Measurements from ENCODE around the gene FMN2.

DNA sequence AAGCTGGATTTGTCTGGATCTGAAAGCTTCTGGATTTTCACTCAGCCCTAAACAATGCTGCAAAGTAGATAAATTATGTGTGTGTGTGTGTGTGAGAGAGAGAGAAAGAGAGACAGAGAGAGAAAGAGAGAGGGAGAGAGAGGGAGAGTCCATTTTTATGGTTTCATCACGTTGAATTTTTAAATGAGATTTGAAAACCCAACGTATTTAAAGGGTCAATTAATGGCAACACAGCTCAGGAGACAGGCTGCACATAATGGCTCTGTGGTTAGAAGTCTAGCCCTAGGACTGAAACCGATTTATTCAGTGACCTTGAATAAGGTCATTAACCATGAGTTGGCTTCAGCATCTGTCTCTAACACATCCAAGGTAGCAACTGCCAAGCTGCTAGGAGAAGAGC is 35.3 kb upstream of the FMN2 start:
- no peak for TF ChIP-seq POLR2AphosphoS5 (IDR thresholded peaks at IDR 0.05; ENCODE audit: low read depth, low read length)
- TF ChIP-seq, protein P1, sequence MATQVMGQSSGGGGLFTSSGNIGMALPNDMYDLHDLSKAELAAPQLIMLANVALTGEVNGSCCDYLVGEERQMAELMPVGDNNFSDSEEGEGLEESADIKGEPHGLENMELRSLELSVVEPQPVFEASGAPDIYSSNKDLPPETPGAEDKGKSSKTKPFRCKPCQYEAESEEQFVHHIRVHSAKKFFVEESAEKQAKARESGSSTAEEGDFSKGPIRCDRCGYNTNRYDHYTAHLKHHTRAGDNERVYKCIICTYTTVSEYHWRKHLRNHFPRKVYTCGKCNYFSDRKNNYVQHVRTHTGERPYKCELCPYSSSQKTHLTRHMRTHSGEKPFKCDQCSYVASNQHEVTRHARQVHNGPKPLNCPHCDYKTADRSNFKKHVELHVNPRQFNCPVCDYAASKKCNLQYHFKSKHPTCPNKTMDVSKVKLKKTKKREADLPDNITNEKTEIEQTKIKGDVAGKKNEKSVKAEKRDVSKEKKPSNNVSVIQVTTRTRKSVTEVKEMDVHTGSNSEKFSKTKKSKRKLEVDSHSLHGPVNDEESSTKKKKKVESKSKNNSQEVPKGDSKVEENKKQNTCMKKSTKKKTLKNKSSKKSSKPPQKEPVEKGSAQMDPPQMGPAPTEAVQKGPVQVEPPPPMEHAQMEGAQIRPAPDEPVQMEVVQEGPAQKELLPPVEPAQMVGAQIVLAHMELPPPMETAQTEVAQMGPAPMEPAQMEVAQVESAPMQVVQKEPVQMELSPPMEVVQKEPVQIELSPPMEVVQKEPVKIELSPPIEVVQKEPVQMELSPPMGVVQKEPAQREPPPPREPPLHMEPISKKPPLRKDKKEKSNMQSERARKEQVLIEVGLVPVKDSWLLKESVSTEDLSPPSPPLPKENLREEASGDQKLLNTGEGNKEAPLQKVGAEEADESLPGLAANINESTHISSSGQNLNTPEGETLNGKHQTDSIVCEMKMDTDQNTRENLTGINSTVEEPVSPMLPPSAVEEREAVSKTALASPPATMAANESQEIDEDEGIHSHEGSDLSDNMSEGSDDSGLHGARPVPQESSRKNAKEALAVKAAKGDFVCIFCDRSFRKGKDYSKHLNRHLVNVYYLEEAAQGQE (IDR thresholded peaks at IDR 0.05; ENCODE audit: insufficient read depth in 1 of 2, low read depth in 2 of 2, low read length in 2 of 2), result no peak

All from PFSK-1 (cell line).